Tibial nerve (tissue), 4 donors: ENCODE measurements around the gene OPCML. TPM values are rescaled to one million over a fixed set of nuclear protein-coding genes. Genes with fewer than 3 reads are reported as not detected.

Experiments used
- DNase-seq, 2 donors: peaks; one replicate each; pipeline ENCODE4 v3.0.0-alpha.2; 2019; ENCODE audit warnings: low spot score in 2 of 2
- H3K27ac ChIP-seq, 4 donors: fragments of 200-600 bp; sonication (generic) in 3 of 4; one replicate each; pipeline ENCODE4 v1.5.1; 2017 to 2019; ENCODE audit warnings: mild to moderate bottlenecking in 1 of 4
- H3K27me3 ChIP-seq, 2 donors: fragments of 200-600 bp; sonication (generic) in 1 of 2; one replicate each; pipeline versions ENCODE4 v1.5.1 to v1.6.0; 2017 to 2019
- H3K36me3 ChIP-seq, 3 donors: fragments of 200-600 bp; sonication (generic); one replicate each; pipeline ENCODE4 v1.5.1; 2018 to 2019
- H3K4me1 ChIP-seq, 4 donors: fragments of 200-600 bp; sonication (generic) in 3 of 4; one replicate each; pipeline ENCODE4 v1.5.1; 2017 to 2019
- H3K4me3 ChIP-seq, 4 donors: fragments of 200-600 bp; sonication (generic) in 3 of 4; one replicate each; pipeline ENCODE4 v1.5.1; 2017 to 2019; ENCODE audit warnings: mild to moderate bottlenecking in 1 of 4, moderate library complexity in 1 of 4
- H3K9me3 ChIP-seq, 4 donors: fragments of 200-600 bp; sonication (generic) in 3 of 4; one replicate each; pipeline ENCODE4 v1.5.1; 2017 to 2019
- CTCF ChIP-seq, 5 experiments: fragments of 200-600 bp in 3 of 5; fragments of 450-650 bp in 2 of 5; sonication (generic) in 3 of 5; IDR thresholded peaks; one replicate each; pipeline ENCODE4 v1.5.1; 2016 to 2019; ENCODE audit warnings: antibody characterized with exemption in 5 of 5, mild to moderate bottlenecking in 3 of 5, moderate library complexity in 2 of 5
- EP300 ChIP-seq, 2 donors: sonication (generic); formaldehyde crosslinking; IDR thresholded peaks; one replicate each; pipeline ENCODE4 v1.6.1; 2017; ENCODE audit warnings: antibody characterized with exemption in 2 of 2, mild to moderate bottlenecking in 1 of 2
- POLR2A ChIP-seq, 2 donors: fragments of 450-650 bp; IDR thresholded peaks; one replicate each; pipeline ENCODE4 v1.6.1; 2017; ENCODE audit warnings: antibody characterized with exemption in 2 of 2, mild to moderate bottlenecking in 2 of 2, moderate library complexity in 2 of 2
- WGBS, 2 donors: methylation state at CpG; one replicate each; pipeline ENCODE4 v1.1.5; 2018; 5-methylcytosine and 5-hydroxymethylcytosine counted together
- total RNA-seq, 4 donors: library from RNA; depleted of rRNA; stranded (reverse); fragments of >200 nt; gene quantifications; one replicate each; pipeline ENCODE4 v1.1.0, GENCODE V29; 2016

OPCML gene
- total RNA-seq, 4 donors from 2014 or later: 1.0 to 10.8 (median 1.9) TPM

- no peaks in the 10 kb centered on the region for H3K9me3 ChIP-seq
- DNase-seq: no peak
- H3K27ac ChIP-seq: no peak overlapping the region
- no peaks in the 10 kb centered on the region for H3K36me3 ChIP-seq
- TF ChIP-seq EP300 (IDR thresholded peaks at IDR 0.05) (no peak), POLR2A (IDR thresholded peaks at IDR 0.05) (no peak), CTCF (IDR thresholded peaks at IDR 0.05) (no peak)
- 62 to 77% methylated on average over 7 of the region's 7 CpGs for WGBS, 2 donors
- no peak overlapping the region for H3K4me3 ChIP-seq
- no peaks in the 10 kb centered on the region for H3K4me1 ChIP-seq
- H3K27me3 ChIP-seq: no peaks in the 10 kb centered on the region
Measured at GRCh38 chr11:133146697-133147306, 385.5 kb downstream of the OPCML start.

DNA sequence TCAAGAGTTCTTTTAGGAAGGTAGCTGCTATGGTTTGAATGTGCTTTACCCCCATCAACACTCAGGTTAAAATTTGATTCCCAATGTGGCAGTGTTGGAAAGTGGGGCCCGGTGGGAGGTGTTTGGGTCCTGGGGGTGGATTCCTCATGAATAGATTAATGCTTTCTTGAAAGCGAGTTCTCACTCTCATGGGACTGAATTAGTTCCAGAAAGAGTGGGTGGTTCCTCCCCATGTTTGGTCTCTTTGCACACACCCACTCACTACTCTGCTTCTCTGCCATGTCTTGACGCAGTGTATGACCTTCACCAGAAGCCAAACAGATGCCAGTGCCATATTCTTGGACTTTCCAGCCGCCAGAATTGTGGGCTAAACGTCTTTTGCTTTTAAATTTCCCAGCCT lies 394.4 kb downstream of the OPCML start:
- Histone ChIP-seq H3K27me3 (no peaks in the 10 kb centered on the region), H3K27ac (no peak overlapping the region), H3K4me3 (no peak overlapping the region), H3K36me3 (no peaks in the 10 kb centered on the region), H3K9me3 (no peaks in the 10 kb centered on the region), H3K4me1 (peaks cover 0 to 9% (median 0%) of the 10 kb centered on the region in 4 donors)
- WGBS, 2 donors: 35 to 37% methylated on average over 5 of the region's 5 CpGs
- TF ChIP-seq EP300 (IDR thresholded peaks at IDR 0.05): peak in 1 of 2 donors; percentile 56
- TF ChIP-seq POLR2A (IDR thresholded peaks at IDR 0.05): no peak
- DNase-seq: no peak

DNA sequence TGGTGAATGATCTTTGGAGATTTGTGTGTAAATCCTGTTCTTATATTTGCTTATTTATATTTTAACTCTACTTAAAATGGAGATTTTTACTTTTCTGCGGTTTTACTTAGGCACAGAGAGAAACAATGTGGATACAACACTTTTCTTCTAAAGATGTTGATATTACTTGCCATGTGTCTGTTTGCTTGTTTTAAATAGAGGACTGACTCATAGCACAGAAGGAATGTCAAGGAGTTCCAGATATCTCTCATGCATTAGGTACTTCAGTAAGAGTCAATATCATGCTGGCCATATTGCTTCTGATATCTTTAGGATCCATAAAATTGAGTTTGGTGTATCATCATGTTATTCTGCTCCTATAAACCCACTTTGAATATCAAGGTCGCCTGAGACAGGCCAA lies 395.0 kb downstream of the OPCML start:
- Histone ChIP-seq H3K36me3 (no peaks in the 10 kb centered on the region), H3K27me3 (no peaks in the 10 kb centered on the region), H3K27ac (no peak overlapping the region), H3K9me3 (no peaks in the 10 kb centered on the region), H3K4me3 (no peak overlapping the region), H3K4me1 (peaks cover 0 to 9% (median 0%) of the 10 kb centered on the region in 4 donors)
- WGBS, 2 donors: 78 to 81% methylated on average over 2 of the region's 2 CpGs
- TF ChIP-seq EP300 (IDR thresholded peaks at IDR 0.05) (no peak), POLR2A (IDR thresholded peaks at IDR 0.05) (no peak), CTCF (IDR thresholded peaks at IDR 0.05) (no peak)
- no peak for DNase-seq

GRCh38 chr11:133136376-133136775 lies 395.9 kb downstream of the OPCML start:
- Histone ChIP-seq H3K27me3 (no peaks in the 10 kb centered on the region), H3K27ac (no peak overlapping the region), H3K9me3 (no peaks in the 10 kb centered on the region), H3K36me3 (no peaks in the 10 kb centered on the region), H3K4me3 (no peak overlapping the region), H3K4me1 (peaks cover 0 to 9% (median 0%) of the 10 kb centered on the region in 4 donors)
- TF ChIP-seq CTCF (IDR thresholded peaks at IDR 0.05): no peak
- TF ChIP-seq EP300 (IDR thresholded peaks at IDR 0.05): no peak
- TF ChIP-seq POLR2A (IDR thresholded peaks at IDR 0.05): no peak
- WGBS, 2 donors: 64 to 74% methylated on average over 4 of the region's 4 CpGs
- DNase-seq: no peak

GRCh38 chr11:133134314-133135173 lies 397.8 kb downstream of the OPCML start:
- 17 to 38% methylated on average over 8 to 11 of the region's 11 CpGs for WGBS, 2 donors
- Histone ChIP-seq H3K27ac (peak overlapping the region in 1 of 4 donors; percentile 19), H3K4me3 (no peak overlapping the region), H3K27me3 (no peaks in the 10 kb centered on the region), H3K9me3 (no peaks in the 10 kb centered on the region), H3K36me3 (no peaks in the 10 kb centered on the region), H3K4me1 (peaks cover 0 to 9% (median 0%) of the 10 kb centered on the region in 4 donors)
- peak in 1 of 2 donors; percentile 33 for DNase-seq
- TF ChIP-seq EP300 (IDR thresholded peaks at IDR 0.05): no peak
- peak; percentile 69 to 80 (median 73) for TF ChIP-seq CTCF (IDR thresholded peaks at IDR 0.05)
